NT2/D1 (cell line): ENCODE results near the gene ELMO1.

Experiments
- DNase-seq: peaks from one replicate; pipeline ENCODE4 v3.0.0-alpha.2; 2011; ENCODE audit warnings: low read depth, low spot score
- H3K27me3 ChIP-seq: 2 replicates; pipeline ENCODE4 v1.6.0; 2011; ENCODE audit warnings: mild to moderate bottlenecking; ENCODE audit not compliant: insufficient read length, insufficient read depth
- H3K36me3 ChIP-seq: 2 replicates; pipeline ENCODE4 v1.6.1; 2011; ENCODE audit warnings: mild to moderate bottlenecking, low read length, mixed read lengths; ENCODE audit not compliant: insufficient read depth, insufficient read length
- H3K4me1 ChIP-seq: 2 replicates; pipeline ENCODE4 v1.5.1; 2011; ENCODE audit not compliant: insufficient read depth, insufficient read length
- H3K4me3 ChIP-seq: 2 replicates; pipeline ENCODE4 v1.5.1; 2011; ENCODE audit warnings: low read depth; ENCODE audit not compliant: insufficient read length
- H3K9ac ChIP-seq: 2 replicates; pipeline ENCODE4 v1.6.0; 2011; ENCODE audit warnings: low read depth; ENCODE audit not compliant: insufficient read length
- H3K9me3 ChIP-seq: 2 replicates; pipeline ENCODE4 v1.5.1; 2011; ENCODE audit warnings: mild to moderate bottlenecking, low read length; ENCODE audit not compliant: insufficient read depth
- SUZ12 ChIP-seq: IDR thresholded peaks from 2 replicates; pipeline ENCODE4 v1.6.1; 2011; ENCODE audit not compliant: insufficient read length, insufficient read depth; ENCODE audit errors: extremely low read depth
- YY1 ChIP-seq: IDR thresholded peaks from 2 replicates; pipeline ENCODE4 v1.6.1; 2011; ENCODE audit not compliant: insufficient read length, insufficient read depth
- ZNF274 ChIP-seq: IDR thresholded peaks from 2 replicates; pipeline ENCODE4 v1.6.1; 2011; ENCODE audit warnings: mild to moderate bottlenecking, low read depth, low read length

The ELMO1 gene

GRCh38 chr7:37320848-37321468, 127.7 kb downstream of the ELMO1 start:
- Histone ChIP-seq H3K36me3 (no peaks in the 10 kb centered on the region), H3K27me3 (no peaks in the 10 kb centered on the region), H3K4me3 (no peak overlapping the region), H3K4me1 (no peaks in the 10 kb centered on the region), H3K9me3 (no peaks in the 10 kb centered on the region; the same call in 1 of the 2 replicates), H3K9ac (no peak overlapping the region)
- TF ChIP-seq YY1 (no peak), SUZ12 (no peak), ZNF274 (no peak)
- no peak for DNase-seq

- TF ChIP-seq SUZ12, result no peak
- no peak for TF ChIP-seq ZNF274
- no peak for TF ChIP-seq YY1
- Histone ChIP-seq H3K9me3 (no peaks in the 10 kb centered on the region; the same call in 1 of the 2 replicates), H3K4me1 (no peaks in the 10 kb centered on the region), H3K4me3 (no peak overlapping the region), H3K27me3 (no peaks in the 10 kb centered on the region), H3K36me3 (no peaks in the 10 kb centered on the region), H3K9ac (no peak overlapping the region)
- DNase-seq, result no peak
Observed at GRCh38 chr7:37320140-37320847, 128.4 kb downstream of the ELMO1 start.

DNA sequence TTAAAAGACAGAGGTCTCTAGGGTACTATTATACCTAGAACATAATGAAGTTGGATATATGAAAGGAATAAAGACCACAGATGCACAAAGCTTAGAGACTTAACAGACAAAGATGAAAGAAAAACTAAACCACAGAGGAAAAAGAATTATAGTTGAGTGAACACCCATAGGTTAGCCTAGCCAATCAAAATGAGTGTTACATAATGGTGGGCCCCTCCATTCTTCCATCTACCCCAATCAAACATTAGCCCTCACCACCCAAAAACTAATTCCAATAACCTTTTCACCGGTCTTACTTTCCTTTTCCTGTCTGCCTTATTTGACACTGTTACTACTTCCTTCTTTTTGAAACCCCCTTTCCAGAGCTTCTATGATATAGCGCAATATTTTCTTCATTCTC, 130.1 kb downstream of the ELMO1 start:
- TF ChIP-seq YY1, result no peak
- no peak for TF ChIP-seq SUZ12
- TF ChIP-seq ZNF274, result no peak
- H3K9me3 ChIP-seq, result no peaks in the 10 kb centered on the region; the same call in 1 of the 2 replicates
- no peak overlapping the region for H3K9ac ChIP-seq
- no peaks in the 10 kb centered on the region for H3K36me3 ChIP-seq
- H3K27me3 ChIP-seq, result no peaks in the 10 kb centered on the region
- no peak for DNase-seq
- H3K4me1 ChIP-seq, result no peaks in the 10 kb centered on the region
- H3K4me3 ChIP-seq, result no peak overlapping the region

DNA sequence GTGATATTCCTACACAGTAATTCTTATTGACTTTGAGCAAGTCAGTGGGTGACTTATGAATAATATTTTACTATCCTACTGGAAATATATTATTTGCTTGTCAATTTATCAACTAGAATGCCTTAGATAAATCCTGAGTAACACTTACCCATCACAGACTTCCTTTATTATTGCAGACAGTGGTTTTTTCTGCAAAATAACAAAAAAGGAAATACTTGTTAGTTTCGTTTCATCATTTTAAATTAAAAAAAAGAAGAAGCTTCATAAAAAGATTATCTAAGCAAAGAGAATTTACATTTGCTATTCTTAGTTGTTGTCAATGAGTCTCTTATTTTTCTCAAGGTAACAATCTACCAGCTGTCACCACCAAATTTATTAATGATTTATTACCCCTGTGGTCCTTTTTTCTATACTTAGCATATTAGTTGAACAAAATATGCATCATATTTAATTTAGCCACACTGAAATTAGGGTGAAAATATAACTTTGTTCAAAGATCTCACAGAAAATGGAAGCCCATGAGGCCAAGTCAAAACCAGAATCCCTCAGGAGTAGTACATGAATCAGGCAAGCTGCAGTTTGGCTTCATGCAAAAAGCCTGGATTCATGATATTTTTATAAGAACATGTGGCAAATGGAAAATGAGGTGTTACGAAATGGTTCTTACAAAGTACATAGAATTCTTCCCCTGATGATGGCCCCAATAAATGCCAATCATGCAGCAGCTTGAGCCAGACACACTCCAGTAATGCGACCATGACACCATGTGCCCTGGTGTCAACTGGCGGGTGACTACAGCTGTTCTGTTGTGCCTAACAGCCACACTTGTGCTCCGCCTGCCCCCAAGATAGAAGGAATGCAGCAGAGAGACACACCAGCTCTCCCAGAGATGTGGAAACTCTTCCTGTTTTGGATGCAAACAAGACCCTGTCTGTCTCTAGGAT, 132.6 kb downstream of the ELMO1 start:
- no peak for DNase-seq
- H3K36me3 ChIP-seq, result no peaks in the 10 kb centered on the region

DNA sequence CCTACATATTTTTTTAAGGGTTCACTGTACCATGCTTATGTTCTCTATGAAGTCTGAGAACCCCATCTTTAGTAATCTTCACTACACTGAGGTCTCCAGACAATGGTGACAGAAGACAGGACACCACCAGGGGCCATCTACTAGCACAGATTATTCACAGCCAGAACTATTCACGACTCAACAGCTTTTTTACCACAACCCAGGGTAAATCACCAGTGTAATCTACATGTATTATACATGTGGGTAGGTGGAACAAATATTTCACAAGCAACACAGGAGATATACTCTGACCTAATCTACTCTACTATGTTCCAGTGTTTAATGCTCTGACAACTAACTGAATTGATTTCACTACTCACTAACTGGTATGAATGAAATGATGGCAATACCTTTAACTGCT, 136.1 kb downstream of the ELMO1 start:
- Histone ChIP-seq H3K9me3 (no peaks in the 10 kb centered on the region), H3K9ac (no peak overlapping the region), H3K4me3 (no peak overlapping the region), H3K27me3 (no peaks in the 10 kb centered on the region), H3K4me1 (no peaks in the 10 kb centered on the region), H3K36me3 (no peaks in the 10 kb centered on the region)
- DNase-seq, result no peak
- TF ChIP-seq YY1 (no peak), SUZ12 (no peak)

More for the DNA sequence above, 132.6 kb downstream of the ELMO1 start:
- Histone ChIP-seq H3K4me3 (no peak overlapping the region), H3K27me3 (no peaks in the 10 kb centered on the region), H3K4me1 (no peaks in the 10 kb centered on the region), H3K9me3 (no peaks in the 10 kb centered on the region; the same call in 1 of the 2 replicates), H3K9ac (no peak overlapping the region)
- no peak for TF ChIP-seq SUZ12
- TF ChIP-seq YY1, result no peak
- TF ChIP-seq ZNF274, result no peak

DNA sequence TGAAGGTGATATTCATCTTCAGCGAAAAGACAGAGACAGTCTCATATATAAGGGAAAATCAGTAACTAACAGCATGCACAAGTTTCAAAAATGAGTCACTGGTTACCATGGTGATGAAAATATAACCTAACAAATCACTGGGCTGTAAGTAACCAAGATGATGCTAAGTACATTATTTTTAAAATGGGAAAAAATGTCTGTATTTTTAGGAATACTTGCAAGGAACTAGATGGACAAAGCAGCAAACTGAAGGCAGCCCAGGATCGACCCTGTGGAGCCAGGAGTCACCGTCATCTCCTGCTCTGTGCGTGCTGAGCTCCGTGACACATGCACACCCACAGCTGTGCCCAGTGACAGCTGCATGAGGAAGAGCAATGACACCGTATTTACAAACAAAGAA, 137.3 kb downstream of the ELMO1 start:
- no peak overlapping the region for H3K4me3 ChIP-seq
- no peak for TF ChIP-seq ZNF274
- TF ChIP-seq SUZ12, result no peak
- TF ChIP-seq YY1, result no peak
- no peak for DNase-seq
- no peaks in the 10 kb centered on the region for H3K36me3 ChIP-seq
- no peaks in the 10 kb centered on the region for H3K4me1 ChIP-seq
- H3K9ac ChIP-seq, result no peak overlapping the region
- no peaks in the 10 kb centered on the region for H3K27me3 ChIP-seq
- H3K9me3 ChIP-seq, result no peaks in the 10 kb centered on the region

GRCh38 chr7:37310327-37311080, 138.2 kb downstream of the ELMO1 start:
- Histone ChIP-seq H3K9me3 (no peaks in the 10 kb centered on the region), H3K4me1 (no peaks in the 10 kb centered on the region), H3K36me3 (no peaks in the 10 kb centered on the region), H3K27me3 (no peaks in the 10 kb centered on the region), H3K9ac (no peak overlapping the region), H3K4me3 (no peak overlapping the region)
- no peak for DNase-seq
- TF ChIP-seq ZNF274 (no peak), SUZ12 (no peak), YY1 (no peak)
